ENCODE data around the gene GNB5.

GNB5 gene

DNA sequence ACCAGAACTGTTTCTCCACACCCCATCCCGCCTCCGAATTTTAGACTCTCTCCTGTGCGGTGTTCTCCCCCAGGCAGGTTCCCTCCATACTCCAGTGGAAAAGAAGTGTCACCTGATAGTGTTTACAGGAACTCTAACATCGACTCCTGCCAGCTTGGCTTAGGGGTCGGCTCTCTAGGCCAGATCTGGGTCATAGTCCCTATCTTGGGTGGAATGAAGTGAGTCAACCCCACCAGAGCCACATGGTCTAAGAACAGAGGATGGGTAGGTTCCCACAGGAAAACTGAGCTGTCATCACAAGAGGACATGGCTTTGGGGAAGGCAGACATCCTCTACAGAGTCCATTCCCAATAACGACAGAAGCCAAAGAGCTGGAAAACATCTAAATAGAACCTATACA is 84.6 kb downstream of the GNB5 start:
- Histone ChIP-seq H3K4me1 (no peaks in the 10 kb centered on the region; the same call in 1 of the 2 replicates), H3K36me3 (no peaks in the 10 kb centered on the region), H3K9me3 (no peaks in the 10 kb centered on the region), H3K4me3 (ENCODE audit: low read depth, low read length) (no peak overlapping the region), H3K27me3 (no peaks in the 10 kb centered on the region)
- no peak for DNase-seq
- TF ChIP-seq, protein P1, sequence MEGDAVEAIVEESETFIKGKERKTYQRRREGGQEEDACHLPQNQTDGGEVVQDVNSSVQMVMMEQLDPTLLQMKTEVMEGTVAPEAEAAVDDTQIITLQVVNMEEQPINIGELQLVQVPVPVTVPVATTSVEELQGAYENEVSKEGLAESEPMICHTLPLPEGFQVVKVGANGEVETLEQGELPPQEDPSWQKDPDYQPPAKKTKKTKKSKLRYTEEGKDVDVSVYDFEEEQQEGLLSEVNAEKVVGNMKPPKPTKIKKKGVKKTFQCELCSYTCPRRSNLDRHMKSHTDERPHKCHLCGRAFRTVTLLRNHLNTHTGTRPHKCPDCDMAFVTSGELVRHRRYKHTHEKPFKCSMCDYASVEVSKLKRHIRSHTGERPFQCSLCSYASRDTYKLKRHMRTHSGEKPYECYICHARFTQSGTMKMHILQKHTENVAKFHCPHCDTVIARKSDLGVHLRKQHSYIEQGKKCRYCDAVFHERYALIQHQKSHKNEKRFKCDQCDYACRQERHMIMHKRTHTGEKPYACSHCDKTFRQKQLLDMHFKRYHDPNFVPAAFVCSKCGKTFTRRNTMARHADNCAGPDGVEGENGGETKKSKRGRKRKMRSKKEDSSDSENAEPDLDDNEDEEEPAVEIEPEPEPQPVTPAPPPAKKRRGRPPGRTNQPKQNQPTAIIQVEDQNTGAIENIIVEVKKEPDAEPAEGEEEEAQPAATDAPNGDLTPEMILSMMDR (IDR thresholded peaks at IDR 0.05; ENCODE audit: low read depth, low read length), result no peak

GRCh38 chr15:52105846-52106245 is 85.3 kb downstream of the GNB5 start:
- H3K4me1 ChIP-seq, result no peaks in the 10 kb centered on the region; the same call in 1 of the 2 replicates
- DNase-seq, result no peak
- no peak overlapping the region for H3K4me3 ChIP-seq (ENCODE audit: low read depth, low read length)
- H3K27me3 ChIP-seq, result no peaks in the 10 kb centered on the region
- H3K9me3 ChIP-seq, result no peaks in the 10 kb centered on the region
- no peaks in the 10 kb centered on the region for H3K36me3 ChIP-seq
- TF ChIP-seq, protein P1 (IDR thresholded peaks at IDR 0.05; ENCODE audit: low read depth, low read length), result no peak

GRCh38 chr15:52104532-52105004 is 86.6 kb downstream of the GNB5 start:
- H3K36me3 ChIP-seq, result no peaks in the 10 kb centered on the region
- no peaks in the 10 kb centered on the region for H3K27me3 ChIP-seq
- TF ChIP-seq, protein P1 (IDR thresholded peaks at IDR 0.05; ENCODE audit: low read depth, low read length), result no peak
- H3K4me1 ChIP-seq, result no peaks in the 10 kb centered on the region; the same call in 1 of the 2 replicates
- no peak for DNase-seq
- no peak overlapping the region for H3K4me3 ChIP-seq (ENCODE audit: low read depth, low read length)
- no peaks in the 10 kb centered on the region for H3K9me3 ChIP-seq

GRCh38 chr15:52103217-52104207 is 87.7 kb downstream of the GNB5 start:
- TF ChIP-seq, protein P1 (IDR thresholded peaks at IDR 0.05; ENCODE audit: low read depth, low read length), result no peak
- Histone ChIP-seq H3K4me1 (no peaks in the 10 kb centered on the region; the same call in 1 of the 2 replicates), H3K4me3 (ENCODE audit: low read depth, low read length) (no peak overlapping the region), H3K36me3 (no peaks in the 10 kb centered on the region), H3K9me3 (no peaks in the 10 kb centered on the region), H3K27me3 (no peaks in the 10 kb centered on the region)
- DNase-seq, result peak; percentile 34

GRCh38 chr15:52102463-52102862 is 88.7 kb downstream of the GNB5 start:
- TF ChIP-seq, protein P1 (IDR thresholded peaks at IDR 0.05; ENCODE audit: low read depth, low read length), result no peak
- no peaks in the 10 kb centered on the region for H3K36me3 ChIP-seq
- H3K27me3 ChIP-seq, result no peaks in the 10 kb centered on the region
- H3K4me1 ChIP-seq, result no peaks in the 10 kb centered on the region; the same call in 1 of the 2 replicates
- DNase-seq, result no peak
- H3K4me3 ChIP-seq (ENCODE audit: low read depth, low read length), result no peak overlapping the region
- H3K9me3 ChIP-seq, result no peaks in the 10 kb centered on the region
